Measurements from ENCODE around the gene NCKIPSD. TPM values are rescaled to one million over a fixed set of nuclear protein-coding genes. Genes with fewer than 3 reads are reported as not detected.

The NCKIPSD gene
- total RNA-seq, 1 donor from 2014 or later, result 45.9 TPM

DNA sequence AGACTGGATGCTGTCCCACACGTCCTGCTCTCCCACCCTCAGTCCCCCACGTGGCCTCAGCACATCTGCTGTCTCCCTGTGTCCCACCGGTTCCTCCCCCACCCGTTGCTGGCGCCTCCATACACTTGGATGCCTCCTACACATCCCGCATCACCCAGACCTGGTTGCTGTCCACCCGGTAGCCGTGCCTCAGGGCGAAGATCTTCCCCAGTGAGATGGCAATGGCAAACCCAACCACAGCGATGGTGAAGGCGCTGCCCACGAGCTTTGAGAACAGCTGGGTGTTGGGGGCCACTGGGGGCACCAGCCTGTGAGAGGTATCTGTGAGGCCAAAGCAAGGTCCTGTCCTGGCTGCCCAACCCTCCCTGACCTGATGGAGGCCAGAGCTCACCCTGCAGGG is 54.9 kb downstream of the NCKIPSD start:
- H3K4me1 ChIP-seq, result peaks cover 22% of the 10 kb centered on the region
- H3K9me3 ChIP-seq, result no peaks in the 10 kb centered on the region
- H3K27ac ChIP-seq, result no peak overlapping the region
- DNase-seq (ENCODE audit: extremely low spot score in 2 of 2), result no peak
- H3K4me3 ChIP-seq, result no peak overlapping the region
- TF ChIP-seq, protein P1, sequence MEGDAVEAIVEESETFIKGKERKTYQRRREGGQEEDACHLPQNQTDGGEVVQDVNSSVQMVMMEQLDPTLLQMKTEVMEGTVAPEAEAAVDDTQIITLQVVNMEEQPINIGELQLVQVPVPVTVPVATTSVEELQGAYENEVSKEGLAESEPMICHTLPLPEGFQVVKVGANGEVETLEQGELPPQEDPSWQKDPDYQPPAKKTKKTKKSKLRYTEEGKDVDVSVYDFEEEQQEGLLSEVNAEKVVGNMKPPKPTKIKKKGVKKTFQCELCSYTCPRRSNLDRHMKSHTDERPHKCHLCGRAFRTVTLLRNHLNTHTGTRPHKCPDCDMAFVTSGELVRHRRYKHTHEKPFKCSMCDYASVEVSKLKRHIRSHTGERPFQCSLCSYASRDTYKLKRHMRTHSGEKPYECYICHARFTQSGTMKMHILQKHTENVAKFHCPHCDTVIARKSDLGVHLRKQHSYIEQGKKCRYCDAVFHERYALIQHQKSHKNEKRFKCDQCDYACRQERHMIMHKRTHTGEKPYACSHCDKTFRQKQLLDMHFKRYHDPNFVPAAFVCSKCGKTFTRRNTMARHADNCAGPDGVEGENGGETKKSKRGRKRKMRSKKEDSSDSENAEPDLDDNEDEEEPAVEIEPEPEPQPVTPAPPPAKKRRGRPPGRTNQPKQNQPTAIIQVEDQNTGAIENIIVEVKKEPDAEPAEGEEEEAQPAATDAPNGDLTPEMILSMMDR (IDR thresholded peaks at IDR 0.05), result no peak
- no peak for TF ChIP-seq POLR2A (IDR thresholded peaks at IDR 0.05)
- TF ChIP-seq POLR2AphosphoS5 (IDR thresholded peaks at IDR 0.05; ENCODE audit: insufficient read depth in 1 of 2, low read depth in 1 of 2), result no peak
- peaks cover 0 to 25% of the 10 kb centered on the region in 2 donors for H3K36me3 ChIP-seq
- intact Hi-C loops (cut with DNase I), result no loop called here
- H3K27me3 ChIP-seq, result no peaks in the 10 kb centered on the region

DNA sequence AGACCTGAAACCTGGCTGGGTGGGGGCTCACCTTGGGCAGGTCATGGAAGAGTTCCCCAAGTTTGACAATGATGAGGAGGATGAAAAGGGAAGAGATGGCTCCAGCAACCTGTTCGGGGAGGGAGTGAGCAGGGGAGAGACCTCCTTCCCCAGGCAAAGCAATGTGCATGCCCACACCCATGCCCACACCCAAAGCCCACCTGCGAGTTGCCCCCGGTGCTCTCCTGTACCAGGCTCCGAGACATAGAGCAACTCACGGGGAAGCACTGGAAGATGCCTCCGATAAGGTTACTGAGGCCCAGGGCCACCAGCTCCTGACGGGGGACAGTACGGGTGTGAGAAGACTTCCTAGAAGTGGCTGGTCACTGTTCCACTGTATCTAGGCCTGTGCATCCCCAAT is 55.3 kb downstream of the NCKIPSD start:
- Histone ChIP-seq H3K27me3 (no peaks in the 10 kb centered on the region), H3K4me1 (peaks cover 20% of the 10 kb centered on the region), H3K4me3 (no peak overlapping the region), H3K27ac (no peak overlapping the region), H3K36me3 (peaks cover 0 to 25% of the 10 kb centered on the region in 2 donors), H3K9me3 (no peaks in the 10 kb centered on the region)
- TF ChIP-seq, protein P1 (IDR thresholded peaks at IDR 0.05), result no peak
- TF ChIP-seq POLR2A (IDR thresholded peaks at IDR 0.05) (no peak), POLR2AphosphoS5 (IDR thresholded peaks at IDR 0.05; ENCODE audit: insufficient read depth in 1 of 2, low read depth in 1 of 2) (no peak)
- DNase-seq (ENCODE audit: extremely low spot score in 2 of 2), result no peak
- intact Hi-C loops (cut with DNase I), result no loop called here

DNA sequence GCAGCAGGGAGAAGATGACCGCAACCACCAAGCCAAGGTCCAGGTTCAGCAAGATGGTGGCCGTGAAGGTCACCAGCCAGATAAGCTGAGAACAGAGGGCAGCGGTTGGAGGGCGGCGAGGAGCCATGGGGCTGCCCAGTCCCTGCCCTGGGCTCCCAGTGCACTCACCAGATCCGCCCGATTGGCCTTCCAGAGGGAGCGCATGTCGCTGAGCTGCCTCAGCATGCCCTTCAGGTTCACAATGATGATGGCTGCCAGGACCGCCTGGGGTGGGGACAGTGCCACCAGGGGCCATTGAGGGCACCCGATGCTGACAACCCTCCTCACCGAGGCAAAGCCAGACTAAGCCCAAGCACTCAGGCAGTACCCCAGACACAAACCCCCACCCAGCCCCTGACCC is 55.8 kb downstream of the NCKIPSD start:
- peaks cover 0 to 27% of the 10 kb centered on the region in 2 donors for H3K36me3 ChIP-seq
- no peak for TF ChIP-seq POLR2AphosphoS5 (IDR thresholded peaks at IDR 0.05; ENCODE audit: insufficient read depth in 1 of 2, low read depth in 1 of 2)
- TF ChIP-seq POLR2A (IDR thresholded peaks at IDR 0.05), result no peak
- TF ChIP-seq, protein P1 (IDR thresholded peaks at IDR 0.05), result no peak
- no peaks in the 10 kb centered on the region for H3K9me3 ChIP-seq
- no peak overlapping the region for H3K27ac ChIP-seq
- H3K27me3 ChIP-seq, result no peaks in the 10 kb centered on the region
- no peak overlapping the region for H3K4me3 ChIP-seq
- peaks cover 20% of the 10 kb centered on the region for H3K4me1 ChIP-seq
- DNase-seq (ENCODE audit: extremely low spot score in 2 of 2), result no peak
- intact Hi-C loops (cut with DNase I), result no loop called here

DNA sequence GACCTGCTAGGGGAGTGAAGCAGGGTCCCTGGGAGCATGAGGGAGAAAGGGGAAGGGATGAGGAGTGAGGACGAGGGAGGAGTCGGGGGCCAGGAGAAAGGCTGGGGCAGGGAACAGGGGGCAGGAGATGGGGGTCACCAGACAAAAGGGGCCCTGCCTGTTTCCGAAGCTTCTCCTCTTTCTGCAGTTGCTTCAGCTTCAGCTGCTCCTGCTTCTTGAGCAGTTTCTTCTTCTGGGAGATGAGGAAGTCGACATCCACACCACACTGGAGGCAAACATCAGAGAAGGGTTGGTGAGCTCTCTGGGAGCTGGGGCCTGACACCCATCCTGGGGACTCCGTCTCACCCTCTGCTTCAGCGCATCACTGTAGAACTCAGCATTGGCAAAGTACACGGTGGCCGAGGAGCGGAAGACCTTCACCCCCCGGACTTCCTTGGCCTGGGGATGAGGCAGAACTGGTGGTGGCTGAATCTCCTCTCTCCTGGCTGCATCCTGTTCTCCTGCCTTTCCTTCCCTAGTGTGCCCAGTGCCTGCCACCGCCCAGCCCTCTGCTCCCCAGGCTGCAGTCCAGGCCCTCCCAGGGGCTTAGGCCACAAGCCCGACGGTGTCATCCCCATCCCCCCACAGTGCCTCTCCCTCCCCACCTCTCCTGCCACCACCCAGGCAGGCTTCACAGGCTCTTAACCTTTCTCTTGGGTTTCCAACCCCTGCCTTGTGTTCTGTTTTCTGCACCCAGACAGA is 57.3 kb downstream of the NCKIPSD start:
- H3K9me3 ChIP-seq, result no peaks in the 10 kb centered on the region
- H3K27me3 ChIP-seq, result no peaks in the 10 kb centered on the region
- peaks cover 0 to 30% of the 10 kb centered on the region in 2 donors for H3K36me3 ChIP-seq
- no peak for DNase-seq (ENCODE audit: extremely low spot score in 2 of 2)
- H3K4me3 ChIP-seq, result no peak overlapping the region
- intact Hi-C loops (cut with DNase I), result no loop called here
- H3K4me1 ChIP-seq, result peaks cover 5% of the 10 kb centered on the region
- TF ChIP-seq POLR2AphosphoS5 (IDR thresholded peaks at IDR 0.05; ENCODE audit: insufficient read depth in 1 of 2, low read depth in 1 of 2) (no peak), POLR2A (IDR thresholded peaks at IDR 0.05) (no peak)
- TF ChIP-seq, protein P1 (IDR thresholded peaks at IDR 0.05), result no peak
- no peak overlapping the region for H3K27ac ChIP-seq

DNA sequence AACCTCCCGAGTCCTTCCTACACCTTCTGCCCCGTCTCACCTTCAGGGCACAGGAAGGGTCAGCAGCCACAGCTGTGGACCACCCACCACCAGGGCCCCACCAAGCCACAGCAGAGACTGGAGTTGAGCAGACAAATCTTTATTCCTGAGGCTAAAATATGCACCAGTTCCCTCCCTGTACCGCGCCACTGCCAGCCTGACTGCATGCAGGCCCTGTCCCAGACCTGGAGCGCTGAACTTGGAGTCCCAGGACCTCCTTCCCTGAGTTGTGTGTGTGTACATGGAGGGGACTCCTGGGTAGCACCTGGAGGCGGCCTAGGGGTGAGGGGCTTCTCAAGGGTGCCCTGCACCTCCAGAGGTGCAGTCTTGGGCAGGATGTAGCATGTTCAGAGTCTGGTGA is 60.1 kb downstream of the NCKIPSD start:
- TF ChIP-seq POLR2AphosphoS5 (IDR thresholded peaks at IDR 0.05; ENCODE audit: insufficient read depth in 1 of 2, low read depth in 1 of 2), result no peak
- TF ChIP-seq, protein P1 (IDR thresholded peaks at IDR 0.05), result no peak
- no peak for TF ChIP-seq POLR2A (IDR thresholded peaks at IDR 0.05)
- intact Hi-C loops (cut with DNase I), result no loop called here
- Histone ChIP-seq H3K9me3 (no peaks in the 10 kb centered on the region), H3K27me3 (no peaks in the 10 kb centered on the region), H3K27ac (no peak overlapping the region), H3K4me3 (no peak overlapping the region), H3K36me3 (peaks cover 0 to 12% of the 10 kb centered on the region in 2 donors), H3K4me1 (no peaks in the 10 kb centered on the region)
- no peak for DNase-seq (ENCODE audit: extremely low spot score in 2 of 2)
